Endothelial cell of umbilical vein (primary cell): ENCODE measurements around the gene TMEM151B. TPM values are rescaled to one million over a fixed set of nuclear protein-coding genes. Genes with fewer than 3 reads are reported as not detected.

ENCODE experiments used
- BruUV-seq: library from RNA; stranded (reverse); fragments of 400-500 nt; replicated peaks from 2 replicates; lab custom pipeline; 2021; lab: Mats Ljungman, UMichigan
- CTCF ChIA-PET: fragments of 300-600, 350-600 bp; sonication (Branson Sonifier 250); formaldehyde crosslinking; loops from one replicate; lab custom pipeline; 2021; ENCODE audit warnings: antibody characterized with exemption, inconsistent platforms; lab: Charles Lee
- POLR2A ChIA-PET: fragments of 300-600, 350-600 bp; sonication (Branson Sonifier 250); formaldehyde crosslinking; loops from one replicate; lab custom pipeline; 2021; ENCODE audit warnings: antibody characterized with exemption, inconsistent platforms; lab: Charles Lee
- DNase-seq: peaks from one replicate; pipeline ENCODE4 v3.0.0-alpha.2; 2011; ENCODE audit warnings: low read depth, low spot score
- FAIRE-seq: peaks from 2 replicates; lab custom pipeline; 2011; peaks lifted over from hg19 to GRCh38; lab: Jason Lieb, UNC
- H2AFZ ChIP-seq: 2 replicates; pipeline ENCODE4 v1.6.0; 2012; ENCODE audit warnings: low read depth, low read length, control low read depth, inconsistent platforms
- H3K27ac ChIP-seq: 2 replicates; pipeline ENCODE4 v1.5.1; 2011; ENCODE audit warnings: low read depth, mild to moderate bottlenecking, control low read depth, low read length, moderate library complexity; ENCODE audit not compliant: insufficient read depth
- H3K27me3 ChIP-seq, 2 experiments: 2 replicates each; pipeline versions ENCODE4 v1.6.0 to v1.6.1; 2011; ENCODE audit warnings: low read length in 2 of 2, mixed read lengths in 1 of 2; ENCODE audit not compliant: control insufficient read depth in 2 of 2, insufficient read depth in 2 of 2
- H3K36me3 ChIP-seq, 2 experiments: 2 replicates in 1 of 2; 3 replicates in 1 of 2; pipeline ENCODE4 v1.5.1; 2011; ENCODE audit warnings: low read length in 2 of 2, mild to moderate bottlenecking in 1 of 2, moderate library complexity in 1 of 2; ENCODE audit not compliant: control insufficient read depth in 2 of 2, insufficient read depth in 2 of 2; ENCODE audit errors: extremely low read depth in 1 of 2
- H3K4me1 ChIP-seq: 3 replicates; pipeline ENCODE4 v1.5.1; 2011; ENCODE audit warnings: mild to moderate bottlenecking, low read length; ENCODE audit not compliant: control insufficient read depth, insufficient read depth; ENCODE audit errors: extremely low read depth
- H3K4me2 ChIP-seq: 2 replicates; pipeline ENCODE4 v1.6.1; 2011; ENCODE audit warnings: low read length, control low read depth, mixed read lengths; ENCODE audit not compliant: insufficient read depth
- H3K4me3 ChIP-seq, 3 experiments: fragments of 200-600 bp in 1 of 3; sonication (generic), shearing (Covaris generic) in 1 of 3; replicated peaks in 1 of 3; 2 replicates each; pipeline ENCODE4 v1.5.1; 2011 to 2016; ENCODE audit warnings: control low read depth in 3 of 3, low read length in 3 of 3, mild to moderate bottlenecking in 2 of 3, inconsistent platforms in 1 of 3, low read depth in 1 of 3, moderate library complexity in 1 of 3; ENCODE audit not compliant: insufficient read depth in 1 of 3
- H3K79me2 ChIP-seq: 2 replicates; pipeline ENCODE4 v1.6.0; 2012; ENCODE audit warnings: low read length, inconsistent platforms; ENCODE audit not compliant: control insufficient read depth, insufficient read depth
- H3K9ac ChIP-seq: replicated peaks from 2 replicates; pipeline ENCODE3; 2011; ENCODE audit warnings: low read length, control low read depth; ENCODE audit not compliant: insufficient read depth; ENCODE audit errors: extremely low read depth
- H3K9me1 ChIP-seq: replicated peaks from 3 replicates; pipeline ENCODE4 v1.6.0; 2011; ENCODE audit warnings: mild to moderate bottlenecking, low read length; ENCODE audit not compliant: control insufficient read depth, insufficient read depth; ENCODE audit errors: extremely low read depth
- H3K9me3 ChIP-seq: replicated peaks from 2 replicates; pipeline ENCODE4 v1.5.1; 2012; ENCODE audit warnings: low read length, inconsistent platforms; ENCODE audit not compliant: control insufficient read depth, insufficient read depth
- H4K20me1 ChIP-seq: replicated peaks from 2 replicates; pipeline ENCODE3; 2011; ENCODE audit warnings: mild to moderate bottlenecking, low read length; ENCODE audit not compliant: control insufficient read depth, insufficient read depth; ENCODE audit errors: extremely low read depth
- CTCF ChIP-seq, 2 donors: IDR thresholded peaks; 1 replicate in 1 of 2; 2 replicates in 1 of 2; pipeline ENCODE4 v1.5.1; 2011; ENCODE audit warnings: low read length in 2 of 2, mild to moderate bottlenecking in 2 of 2, moderate library complexity in 2 of 2, control low read depth in 1 of 2, inconsistent platforms in 1 of 2, low read depth in 1 of 2; ENCODE audit not compliant: insufficient read depth in 1 of 2; ENCODE audit errors: extremely low read depth in 1 of 2
- GATA2 ChIP-seq: IDR thresholded peaks from 2 replicates; pipeline ENCODE4 v1.7.0; 2011; ENCODE audit warnings: low read depth, mild to moderate bottlenecking, moderate library complexity, mixed read lengths, low read length; ENCODE audit not compliant: insufficient read length, insufficient read depth
- JUN ChIP-seq: IDR thresholded peaks from 2 replicates; pipeline ENCODE4 v1.6.1; 2011; ENCODE audit warnings: borderline replicate concordance, low read depth; ENCODE audit not compliant: insufficient read length, insufficient read depth
- MAX ChIP-seq: IDR thresholded peaks from 2 replicates; pipeline ENCODE4 v1.6.1; 2011; ENCODE audit not compliant: insufficient read depth, insufficient read length
- MYC ChIP-seq: IDR thresholded peaks from one replicate; pipeline ENCODE4 v1.6.1; 2011; ENCODE audit warnings: mild to moderate bottlenecking, low read depth, low read length
- POLR2A ChIP-seq: IDR thresholded peaks from 2 replicates; pipeline ENCODE4 v1.6.1; 2012; ENCODE audit warnings: low read depth, mild to moderate bottlenecking, control low read depth, low read length
- POLR2AphosphoS5 ChIP-seq: IDR thresholded peaks from 2 replicates; pipeline ENCODE4 v1.6.1; 2012; ENCODE audit warnings: low read depth, mild to moderate bottlenecking, control low read depth, low read length, moderate library complexity; ENCODE audit not compliant: insufficient read depth
- dilution Hi-C: fragments of 300-500 bp; cut with MboI; formaldehyde crosslinking; loops from one replicate; pipeline ENCODE4 v1.15.0; 2019; ENCODE audit warnings: low sequenced_read_pairs; ENCODE audit not compliant: extremely low pct_ligation_motif_present
- intact Hi-C: fragments of 100-400 bp; cut with micrococcal nuclease; formaldehyde crosslinking; loops from one replicate; pipeline ENCODE4 v1.10.0; 2022
- polyA plus RNA-seq, 4 experiments: library from polyadenylated mRNA; depleted of rRNA in 3 of 4; stranded (reverse) in 3 of 4; unstranded in 1 of 4; fragments of >200 nt; gene quantifications; 2 replicates each; pipeline versions ENCODE4 v1.2.1 to v1.2.3, GENCODE V29; 2011 to 2012; ENCODE audit warnings: missing spikeins in 1 of 4
- total RNA-seq: library from RNA; stranded (reverse); gene quantifications from 2 replicates; pipeline ENCODE4 v1.2.3, GENCODE V29; 2021

Gene TMEM151B
- total and polyA plus RNA-seq, 2 donors (not counting 3 experiments of a cell fraction or from before 2014, with no cell fraction given): 0.03 to 0.07 TPM

GRCh38 chr6:44260011-44260410 is 10.2 kb upstream of the TMEM151B start:
- BruUV-seq: no TSS peak
- TF ChIP-seq MAX (no peak), POLR2A (no peak), CTCF (IDR thresholded peaks at IDR 0.05; ENCODE audit: extremely low read depth in 1 of 2, insufficient read depth in 1 of 2, low read depth in 1 of 2, low read length in 2 of 2) (no peak), GATA2 (no peak), POLR2AphosphoS5 (no peak), MYC (no peak), JUN (no peak)
- DNase-seq (no peak), FAIRE-seq (no peak)
- Histone ChIP-seq H3K27me3 (no peaks in the 10 kb centered on the region), H3K27ac (no peak overlapping the region), H2AFZ (no peak overlapping the region), H4K20me1 (no peaks in the 10 kb centered on the region), H3K79me2 (peaks cover 38% of the 10 kb centered on the region), H3K36me3 (peaks cover 3 to 25% of the 10 kb centered on the region in 2 experiments), H3K9me3 (no peaks in the 10 kb centered on the region), H3K9ac (no peak overlapping the region), H3K4me3 (no peak overlapping the region), H3K9me1 (no peaks in the 10 kb centered on the region), H3K4me1 (peaks cover 41% of the 10 kb centered on the region), H3K4me2 (no peak overlapping the region)
- POLR2A ChIA-PET: no interaction called here
- intact Hi-C loops: no loop called here
- dilution Hi-C loops: no loop called here
- CTCF ChIA-PET: no interaction called here
